ENCODE results near the gene LRRC1.
A peak's percentile ranks its signal among the peaks of the same experiment; 100 is the strongest.

Gene LRRC1

DNA sequence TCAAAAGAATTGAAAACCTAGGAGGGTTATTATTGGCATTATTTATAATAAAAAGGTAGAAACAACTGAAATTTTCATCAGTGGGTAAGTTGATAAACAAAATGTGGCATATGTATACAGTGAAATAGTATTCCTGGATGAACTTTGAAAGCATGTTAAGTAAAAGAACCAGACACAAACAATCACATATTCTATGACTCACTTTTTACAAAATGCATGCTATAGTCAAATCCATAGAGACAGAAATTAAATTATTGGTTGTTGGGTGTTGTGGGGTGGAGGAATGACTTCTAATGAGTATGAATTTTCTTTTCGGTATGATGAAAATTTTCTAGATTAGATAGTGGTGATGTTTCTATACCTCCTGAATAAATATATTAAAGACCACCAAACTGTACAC is 94.6 kb downstream of the LRRC1 start:
- no peak for DNase-seq (ENCODE audit: low spot score)

DNA sequence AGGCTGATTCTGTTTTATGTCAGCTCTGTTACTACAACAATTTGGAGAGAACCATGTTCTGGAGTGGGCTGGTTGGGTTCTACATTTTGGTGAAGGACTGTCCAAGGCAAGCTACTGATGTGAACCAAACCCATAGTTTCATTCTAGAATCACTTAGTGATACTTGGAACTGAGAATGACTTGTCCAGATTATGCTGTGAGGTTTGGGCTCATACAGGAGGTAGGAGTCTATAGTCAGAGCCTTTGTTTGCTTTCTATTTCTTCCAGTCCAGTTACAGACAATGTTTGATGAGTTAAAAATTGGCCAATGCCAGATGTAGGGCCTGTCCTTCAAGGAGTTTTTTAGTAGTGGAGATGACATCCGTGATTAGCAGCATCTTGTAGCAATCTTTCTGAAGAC is 97.9 kb downstream of the LRRC1 start:
- DNase-seq (ENCODE audit: low spot score): no peak

DNA sequence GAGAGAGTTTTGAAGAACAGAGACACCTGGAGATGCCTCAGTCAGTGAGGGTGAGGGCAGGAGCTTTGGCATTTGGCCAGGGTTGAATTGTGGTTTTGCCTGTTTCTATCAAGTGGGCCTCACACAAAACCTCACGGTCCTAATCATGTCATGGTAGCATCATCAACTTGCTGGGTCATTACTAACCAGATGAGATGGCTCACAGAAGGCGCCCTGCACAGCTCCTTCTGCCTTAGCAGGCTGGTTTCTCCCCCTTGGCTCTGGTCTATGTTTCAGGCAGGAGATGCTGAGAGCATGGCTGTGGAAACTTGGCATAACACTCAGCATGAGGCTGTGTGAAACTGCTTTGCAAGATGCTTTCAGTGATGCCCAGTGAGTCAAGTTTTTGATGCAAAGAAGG is 99.3 kb downstream of the LRRC1 start:
- no peak for DNase-seq (ENCODE audit: low spot score)

DNA sequence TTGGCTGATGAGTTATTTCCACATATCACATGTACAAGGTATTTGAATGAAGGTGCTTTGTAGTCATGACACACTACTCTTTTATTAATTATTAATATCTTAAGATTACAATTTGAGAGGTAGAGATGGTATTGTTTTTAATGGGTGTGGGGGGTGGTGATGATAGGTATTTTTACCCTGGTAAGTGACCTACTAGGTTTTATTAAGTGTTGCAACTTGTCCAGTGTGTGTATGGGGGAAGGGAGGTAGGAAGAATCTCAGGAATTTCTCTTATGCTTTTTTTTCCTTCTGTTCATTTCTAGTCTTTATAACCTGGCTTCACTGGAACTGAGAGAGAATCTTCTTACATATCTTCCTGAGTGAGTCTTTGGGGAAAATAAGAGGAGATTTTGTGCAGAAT is 101.4 kb downstream of the LRRC1 start:
- peak; percentile 5 for DNase-seq (ENCODE audit: low spot score)

DNA sequence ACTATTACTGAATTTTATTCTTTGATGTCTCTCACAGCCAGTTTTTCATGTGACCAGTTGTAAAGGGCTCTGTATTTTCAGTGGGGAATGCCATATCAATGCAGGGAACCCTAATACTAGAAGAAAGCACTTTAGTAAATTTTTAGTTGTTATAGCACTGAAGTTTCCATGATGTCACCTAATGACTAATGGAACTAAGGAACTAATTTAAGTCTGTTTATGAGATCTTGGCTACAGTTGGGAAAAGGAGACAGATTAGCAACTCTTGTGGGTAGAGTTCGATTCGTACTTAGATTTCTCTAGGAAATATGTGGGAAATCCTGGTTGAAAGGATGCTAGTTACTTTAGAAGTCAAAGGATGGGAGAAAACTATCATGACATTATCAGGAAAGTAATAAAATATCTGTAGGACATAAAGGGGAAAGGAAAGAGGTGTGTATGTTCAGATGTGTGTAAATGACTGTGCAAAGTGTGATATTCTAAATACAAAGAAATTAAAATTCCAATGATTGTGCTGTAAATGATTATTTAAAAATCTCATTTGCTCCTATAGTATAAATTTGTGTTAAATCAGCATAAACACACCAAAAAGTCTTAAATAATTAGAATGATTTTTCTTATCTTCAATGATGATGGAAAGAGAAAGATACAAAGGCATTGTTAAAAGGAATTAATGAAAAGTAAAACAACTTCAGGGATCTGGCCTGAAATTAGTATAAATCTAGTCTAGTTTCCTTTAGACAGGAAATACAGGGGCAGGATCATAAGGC is 103.4 kb downstream of the LRRC1 start:
- DNase-seq (ENCODE audit: low spot score): no peak

DNA sequence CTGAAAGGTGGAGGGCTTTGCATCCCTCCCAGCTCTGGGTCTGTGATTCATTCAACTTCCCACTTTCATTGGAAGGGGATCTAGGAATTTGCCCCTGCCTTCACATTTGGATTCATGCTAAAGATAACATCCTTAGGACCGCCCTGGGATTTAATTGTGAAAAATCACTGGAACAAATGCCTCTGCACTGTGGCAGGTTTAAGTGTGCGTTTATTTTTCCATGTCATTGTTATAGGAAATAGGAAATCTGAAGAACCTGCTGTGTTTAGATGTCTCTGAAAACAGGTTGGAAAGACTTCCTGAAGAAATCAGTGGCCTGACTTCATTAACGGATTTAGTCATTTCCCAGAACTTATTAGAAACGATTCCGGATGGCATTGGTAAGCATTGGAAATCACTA is 104.7 kb downstream of the LRRC1 start:
- DNase-seq (ENCODE audit: low spot score): no peak

DNA sequence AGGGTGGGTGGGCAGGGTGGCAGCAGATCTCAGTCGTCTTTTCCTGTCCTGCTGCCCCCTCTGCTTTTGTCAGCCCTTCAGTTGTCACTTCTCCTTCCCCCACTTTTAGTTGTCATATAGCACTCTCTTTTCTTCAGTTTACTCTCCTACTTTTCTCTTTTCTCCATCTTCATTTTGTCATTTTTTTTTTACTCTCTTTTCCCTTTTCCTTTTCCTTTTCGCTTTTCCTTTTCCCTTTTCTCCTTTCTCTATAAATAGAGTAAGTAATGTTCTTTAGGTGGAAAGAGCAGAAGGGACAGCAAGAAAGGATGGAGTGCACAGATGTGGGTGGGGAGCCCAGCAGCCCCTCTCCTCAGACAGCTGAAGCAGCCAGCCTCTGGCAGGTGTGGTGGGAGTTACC is 108.6 kb downstream of the LRRC1 start:
- no peak for DNase-seq (ENCODE audit: low spot score)

DNA sequence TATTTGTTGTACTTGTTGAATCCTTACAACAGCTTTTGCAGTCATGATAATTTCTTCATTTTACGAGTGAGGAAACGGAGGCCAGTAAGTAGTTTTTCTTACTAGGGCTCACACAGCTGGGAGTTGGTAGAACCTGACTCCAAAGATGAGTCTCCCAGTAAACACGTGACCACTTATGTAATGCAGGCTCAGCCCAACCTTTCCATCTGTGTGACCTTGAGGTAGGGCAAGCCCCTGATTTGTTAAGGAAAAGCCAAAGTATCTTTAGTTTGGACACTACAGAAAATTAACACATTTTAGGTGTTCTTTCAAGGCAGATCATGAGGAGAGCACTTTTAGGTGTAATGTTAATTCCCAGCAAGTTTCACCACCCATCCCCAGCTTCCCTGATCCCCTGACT is 111.3 kb downstream of the LRRC1 start:
- DNase-seq (ENCODE audit: low spot score): no peak

DNA sequence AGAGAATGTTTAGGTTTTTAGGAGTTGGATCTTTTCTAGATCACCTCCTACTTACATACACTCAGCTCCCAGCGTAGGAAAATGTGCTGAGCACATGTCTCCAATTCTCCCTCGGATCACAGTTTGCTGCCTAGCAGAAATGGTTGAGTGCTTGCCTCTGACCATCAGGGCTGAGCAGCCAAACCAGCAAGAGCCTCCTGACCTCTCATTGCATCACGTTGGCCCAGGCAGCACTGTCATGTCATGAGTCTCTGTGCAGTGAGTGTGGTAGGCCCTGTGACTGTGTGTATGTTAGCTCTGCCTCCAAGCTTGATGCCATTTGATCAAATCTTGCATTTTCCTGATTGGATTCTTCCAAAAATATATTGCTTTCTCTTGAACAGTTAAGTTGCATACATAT is 112.0 kb downstream of the LRRC1 start:
- DNase-seq (ENCODE audit: low spot score): no peak

DNA sequence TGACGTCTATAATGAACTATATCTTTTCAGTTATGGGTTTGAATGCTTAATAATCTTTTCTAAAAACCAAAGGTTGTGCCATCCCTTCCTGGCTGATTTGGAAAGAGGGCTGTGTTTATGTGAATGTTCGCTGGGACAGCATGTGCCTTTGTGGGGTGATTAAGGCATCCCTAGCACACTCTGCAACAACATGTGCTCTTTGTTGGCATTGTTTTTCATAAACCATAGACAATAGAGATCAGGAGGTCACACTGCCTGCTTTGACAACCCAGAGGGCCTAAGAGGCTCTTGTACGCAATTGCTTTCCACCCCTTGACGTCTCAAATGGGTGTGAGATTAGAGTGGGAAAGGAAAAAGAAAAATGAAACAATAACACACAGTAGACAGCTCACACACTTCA is 116.0 kb downstream of the LRRC1 start:
- no peak for DNase-seq (ENCODE audit: low spot score)

DNA sequence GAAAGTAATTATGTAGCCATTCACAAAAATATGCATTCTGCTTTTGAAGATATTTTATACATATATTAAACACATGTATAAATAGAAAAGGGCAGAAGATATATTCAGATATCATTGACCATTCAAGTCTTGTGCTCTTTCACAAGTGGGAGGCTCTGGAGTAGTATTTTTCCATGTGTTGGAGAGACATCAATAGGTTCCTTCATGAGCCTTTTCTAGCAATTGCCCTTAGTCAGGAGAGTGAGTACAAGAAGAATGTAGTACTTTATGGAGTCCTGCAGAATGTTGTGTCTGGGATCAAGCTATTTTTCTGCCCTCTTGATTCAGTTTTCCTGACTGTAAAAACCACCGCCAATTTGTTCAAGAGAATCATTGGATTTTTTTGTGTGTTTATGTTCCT is 117.9 kb downstream of the LRRC1 start:
- DNase-seq (ENCODE audit: low spot score): no peak

DNA sequence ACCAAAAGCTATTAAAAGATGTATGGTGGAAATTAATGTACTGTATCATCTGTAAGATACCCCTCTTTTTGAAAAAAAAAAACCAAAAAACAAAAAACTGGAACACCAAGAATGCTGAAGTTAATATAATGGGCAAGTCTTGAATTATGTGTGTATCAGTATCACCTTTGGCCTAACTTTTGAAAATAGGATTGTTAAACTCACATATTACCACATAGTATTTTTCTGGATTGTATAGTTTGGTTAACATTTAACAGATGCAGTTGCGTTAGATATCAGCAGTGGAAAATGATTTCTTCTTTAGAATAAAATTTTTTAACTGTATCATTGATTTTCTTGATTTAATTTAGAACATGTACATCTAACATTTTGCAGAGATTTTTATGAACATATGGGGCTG is 118.5 kb downstream of the LRRC1 start:
- DNase-seq (ENCODE audit: low spot score): no peak

DNA sequence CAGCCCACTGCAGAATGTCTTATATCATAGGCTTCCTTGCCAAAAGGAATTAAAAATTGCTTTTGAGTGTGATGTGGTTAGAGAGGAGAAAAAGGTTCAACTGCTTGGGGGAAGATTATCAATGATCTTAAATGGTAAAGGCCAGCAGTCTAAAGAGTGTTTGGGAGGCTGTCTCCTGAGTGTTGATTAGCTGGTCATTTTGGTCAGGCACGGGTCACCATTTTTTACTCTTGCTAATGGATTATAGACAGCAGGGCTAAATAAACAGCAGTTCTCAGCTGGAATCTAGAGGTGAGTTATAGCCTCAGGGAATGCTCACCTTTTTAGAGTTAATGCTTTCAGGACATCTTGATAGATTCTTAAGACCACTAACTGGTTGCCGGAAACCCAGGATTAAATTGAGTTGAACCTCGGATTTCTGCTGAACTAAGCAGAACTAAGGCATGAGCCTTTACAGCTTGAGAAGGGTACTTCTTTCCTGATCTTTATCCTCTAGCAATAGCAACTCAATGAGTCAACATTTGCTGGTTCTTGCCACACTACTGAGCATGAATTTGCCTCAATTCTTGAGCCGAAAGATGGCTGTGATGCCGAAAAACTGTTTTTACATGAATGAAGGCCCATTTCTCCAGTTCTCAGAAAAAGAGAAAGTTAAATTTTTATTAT is 120.4 kb downstream of the LRRC1 start:
- DNase-seq (ENCODE audit: low spot score): no peak

DNA sequence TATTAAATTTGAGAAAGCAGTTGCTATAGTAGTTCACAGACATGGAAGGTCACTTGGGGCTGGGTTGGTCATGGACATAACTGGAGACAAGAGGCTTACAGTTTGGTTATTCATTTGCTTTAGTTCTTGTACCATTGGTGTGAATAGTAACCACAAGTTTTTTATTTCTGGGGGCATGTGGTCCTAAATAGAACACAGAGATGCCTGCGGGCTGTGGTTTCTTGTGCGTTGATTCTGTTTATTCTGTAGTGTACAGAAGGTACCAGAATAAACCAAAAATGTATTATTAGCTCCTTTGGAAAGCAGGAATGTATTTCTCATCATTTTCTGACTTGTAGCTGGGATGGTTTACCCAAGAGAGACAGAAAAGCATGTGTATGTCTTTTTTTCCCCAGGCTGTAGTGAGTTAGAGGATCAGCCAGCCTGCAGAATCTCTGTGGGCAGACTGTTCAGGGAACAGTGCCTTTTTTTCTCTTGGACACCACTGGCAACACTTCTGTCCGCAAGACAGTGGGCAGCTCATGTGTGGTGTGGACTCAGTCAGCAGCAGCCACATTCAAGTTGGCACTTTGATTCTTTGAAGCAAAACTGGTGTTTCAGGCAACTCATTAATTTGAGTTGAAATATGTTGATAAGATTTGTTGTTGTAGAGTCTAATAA is 122.1 kb downstream of the LRRC1 start:
- DNase-seq (ENCODE audit: low spot score): no peak

DNA sequence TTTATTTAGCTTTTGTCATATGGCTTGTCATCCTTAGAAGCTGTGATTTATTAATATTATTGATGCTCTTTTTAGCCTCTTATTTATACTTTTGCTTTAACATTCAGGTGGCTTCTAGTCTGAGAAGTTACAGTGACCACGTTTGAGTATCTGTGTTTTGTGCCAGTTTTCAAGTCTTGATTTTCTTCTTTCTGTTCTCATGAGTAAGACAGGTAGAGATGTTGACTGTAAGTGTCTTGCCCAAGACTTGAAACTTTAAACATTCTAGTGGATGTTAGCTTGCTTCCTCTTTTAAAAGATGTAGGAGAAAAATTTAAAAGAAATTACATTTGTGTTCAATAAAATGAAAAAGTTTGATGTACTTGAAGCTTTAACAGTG is 122.6 kb downstream of the LRRC1 start:
- no peak for DNase-seq (ENCODE audit: low spot score)

DNA sequence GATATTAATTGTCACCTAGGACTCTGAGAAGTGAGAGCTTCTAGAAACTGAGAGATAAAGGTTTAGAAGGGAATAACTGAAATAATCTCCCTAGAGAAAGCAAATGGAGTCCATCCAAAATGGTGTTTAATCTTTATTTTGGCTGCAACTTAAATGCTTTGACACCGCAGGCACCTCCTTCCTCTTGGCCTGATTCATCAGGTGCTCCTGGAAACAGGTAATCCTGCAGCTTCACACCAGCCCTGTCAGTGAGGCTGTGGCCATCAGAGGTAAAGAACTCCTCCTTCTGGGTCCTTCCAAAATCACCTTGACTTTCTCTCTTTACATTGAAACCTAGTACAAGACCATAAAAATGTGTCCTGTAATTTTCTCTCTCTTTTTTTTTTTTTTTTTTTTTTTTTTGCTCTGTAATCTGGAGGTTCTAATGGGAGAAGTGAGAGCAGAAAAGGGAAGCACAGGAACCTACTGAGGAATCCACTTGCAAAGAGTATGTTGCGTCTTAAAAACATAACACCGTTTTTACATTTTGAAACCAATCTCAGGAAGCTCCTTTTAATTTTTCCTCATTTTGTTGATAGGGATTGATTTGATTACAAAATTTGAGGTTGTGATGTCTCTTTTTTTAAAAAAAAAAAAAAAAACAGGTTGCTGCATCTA is 124.2 kb downstream of the LRRC1 start:
- no peak for DNase-seq (ENCODE audit: low spot score)

DNA sequence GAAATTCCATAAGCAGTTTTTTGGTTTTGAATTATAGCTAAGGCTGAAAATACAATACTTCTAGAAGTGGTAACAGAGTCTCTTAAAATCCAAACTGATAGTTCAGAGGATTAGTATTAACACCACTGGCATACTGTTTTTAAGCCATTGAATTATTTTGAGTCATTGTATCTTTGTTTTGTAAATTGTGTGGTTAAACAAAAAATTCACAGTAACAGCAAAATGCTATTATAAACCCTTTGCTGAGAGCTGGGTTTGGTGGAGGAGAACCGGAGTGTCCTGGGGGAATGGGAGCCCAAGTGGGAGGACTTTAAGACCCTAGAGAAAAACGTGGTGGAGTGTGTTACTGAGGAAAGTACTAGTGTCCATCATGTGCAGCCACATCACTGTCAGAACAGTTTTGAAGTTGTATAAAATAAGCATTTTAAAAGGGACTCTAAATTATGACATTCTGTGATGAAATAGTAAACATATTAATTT is 125.1 kb downstream of the LRRC1 start:
- DNase-seq (ENCODE audit: low spot score): no peak

DNA sequence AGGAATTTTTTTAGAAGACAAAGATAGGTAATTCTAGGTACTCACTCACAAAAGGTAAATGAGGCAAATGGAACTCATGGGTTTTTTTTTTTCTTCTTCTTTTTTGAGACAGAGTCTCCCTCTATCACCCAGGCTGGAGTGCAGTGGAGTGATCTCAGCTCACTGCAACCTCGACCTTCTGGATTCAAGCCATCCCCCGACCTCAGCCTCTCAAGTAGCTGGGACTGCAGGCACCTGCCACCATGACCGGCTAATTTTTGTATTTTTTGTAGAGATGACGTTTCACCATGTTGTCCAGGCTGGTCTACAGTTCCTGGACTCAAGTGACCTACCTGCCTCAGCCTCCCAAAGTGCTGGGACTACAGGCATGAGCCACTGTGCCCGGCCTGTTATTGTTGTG is 126.1 kb downstream of the LRRC1 start:
- no peak for DNase-seq (ENCODE audit: low spot score)

DNA sequence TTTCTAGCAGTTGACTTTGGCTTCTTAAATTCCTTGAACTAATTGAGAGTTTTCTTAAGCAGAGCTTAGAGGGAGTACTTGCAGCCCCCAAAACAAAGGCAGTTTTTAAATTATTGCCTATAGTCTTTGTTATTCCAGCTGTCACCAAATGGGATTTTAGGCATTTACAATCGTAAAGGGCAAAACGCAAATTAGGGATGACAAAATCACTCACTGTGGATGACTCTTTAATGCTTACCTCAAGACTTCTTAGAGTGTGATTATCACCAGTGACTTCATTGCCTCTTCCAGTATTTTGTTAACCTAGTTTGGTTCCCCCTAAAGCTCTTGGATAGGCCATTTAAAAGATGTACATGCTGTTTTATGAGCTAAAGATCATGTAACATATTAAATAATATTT is 126.8 kb downstream of the LRRC1 start:
- no peak for DNase-seq (ENCODE audit: low spot score)

DNA sequence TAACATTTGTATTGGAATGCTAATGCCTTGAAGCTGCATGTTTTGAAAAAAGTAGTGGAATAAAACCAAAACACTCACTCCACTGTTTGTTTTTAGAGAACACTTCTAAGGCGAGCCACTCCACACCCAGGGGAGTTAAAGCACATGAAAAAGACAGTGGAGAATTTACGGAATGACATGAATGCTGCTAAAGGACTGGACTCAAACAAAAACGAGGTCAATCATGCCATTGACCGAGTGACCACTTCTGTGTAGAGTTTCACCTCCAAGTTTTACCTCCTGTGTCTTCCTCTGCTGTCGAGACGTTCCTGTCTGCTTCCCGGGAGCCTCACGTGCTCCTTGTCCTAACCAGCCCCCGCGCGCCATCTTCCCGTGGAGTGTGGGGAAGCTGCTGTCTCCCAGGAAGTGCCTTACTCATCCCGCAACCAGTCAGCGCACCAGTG is 127.8 kb downstream of the LRRC1 start:
- DNase-seq (ENCODE audit: low spot score): no peak

DNA sequence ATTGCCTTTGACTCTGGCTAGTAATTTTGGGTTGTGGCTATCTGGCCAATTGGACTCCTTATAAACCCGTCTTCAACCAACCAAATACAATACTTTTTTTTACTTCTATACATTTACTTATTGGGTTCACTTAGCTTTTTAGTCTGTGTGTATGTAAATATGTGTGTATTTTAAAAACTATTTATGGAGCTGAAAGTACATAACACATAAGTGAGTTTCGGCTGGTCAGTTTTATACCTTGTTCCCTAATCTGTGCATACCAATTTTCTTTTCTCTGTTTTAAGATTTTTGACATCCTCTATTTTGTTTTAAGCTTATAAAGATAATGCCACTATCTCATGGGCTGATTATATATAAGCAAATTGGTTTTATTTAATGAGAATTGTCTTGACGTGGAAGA is 129.5 kb downstream of the LRRC1 start:
- DNase-seq (ENCODE audit: low spot score): no peak

DNA sequence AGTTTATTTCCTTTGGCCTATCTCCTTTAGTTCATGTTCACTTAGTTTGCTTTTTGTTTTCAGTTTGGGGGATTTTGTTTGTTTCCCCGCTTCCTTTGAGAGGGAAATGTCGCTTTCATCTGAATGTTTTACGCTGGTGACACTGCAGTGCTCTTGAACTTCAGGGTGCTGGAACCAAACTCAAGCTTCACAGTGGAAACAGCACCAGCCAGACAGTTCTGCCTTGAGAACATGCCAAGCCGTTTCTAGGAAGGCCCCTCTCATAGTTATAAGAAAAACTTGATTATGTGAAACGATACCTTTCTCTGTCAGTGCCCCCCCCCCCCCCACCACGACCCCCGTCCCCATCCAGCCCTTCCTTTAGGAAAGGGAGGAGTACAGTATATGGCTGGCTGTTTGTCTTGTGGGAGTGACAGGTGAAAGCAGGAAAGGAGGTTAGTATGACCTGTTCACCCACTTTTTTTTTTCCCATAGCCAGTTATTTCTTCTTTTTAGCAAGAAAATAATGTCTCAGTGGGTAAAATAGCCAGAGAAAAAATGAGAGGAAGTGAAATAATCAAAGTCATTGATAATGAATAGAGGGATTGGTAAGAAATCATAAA is 130.1 kb downstream of the LRRC1 start:
- no peak for DNase-seq (ENCODE audit: low spot score)

Measured in HuH-7 (cell line).